GM19395 (cell line): ENCODE measurements around the gene THEM4.
"Not testable (repeated sequence)": the region's sequence is repeated elsewhere in the genome, so short reads cannot be mapped to it uniquely, and the experiment has no call there.

Experiments
- ATAC-seq: cut with Tn5 transposase; IDR thresholded peaks from one replicate; pipeline ENCODE4 v1.9.1; 2021; ENCODE audit warnings: mild to moderate bottlenecking, moderate library complexity; ENCODE audit not compliant: unreplicated experiment

The THEM4 gene

DNA sequence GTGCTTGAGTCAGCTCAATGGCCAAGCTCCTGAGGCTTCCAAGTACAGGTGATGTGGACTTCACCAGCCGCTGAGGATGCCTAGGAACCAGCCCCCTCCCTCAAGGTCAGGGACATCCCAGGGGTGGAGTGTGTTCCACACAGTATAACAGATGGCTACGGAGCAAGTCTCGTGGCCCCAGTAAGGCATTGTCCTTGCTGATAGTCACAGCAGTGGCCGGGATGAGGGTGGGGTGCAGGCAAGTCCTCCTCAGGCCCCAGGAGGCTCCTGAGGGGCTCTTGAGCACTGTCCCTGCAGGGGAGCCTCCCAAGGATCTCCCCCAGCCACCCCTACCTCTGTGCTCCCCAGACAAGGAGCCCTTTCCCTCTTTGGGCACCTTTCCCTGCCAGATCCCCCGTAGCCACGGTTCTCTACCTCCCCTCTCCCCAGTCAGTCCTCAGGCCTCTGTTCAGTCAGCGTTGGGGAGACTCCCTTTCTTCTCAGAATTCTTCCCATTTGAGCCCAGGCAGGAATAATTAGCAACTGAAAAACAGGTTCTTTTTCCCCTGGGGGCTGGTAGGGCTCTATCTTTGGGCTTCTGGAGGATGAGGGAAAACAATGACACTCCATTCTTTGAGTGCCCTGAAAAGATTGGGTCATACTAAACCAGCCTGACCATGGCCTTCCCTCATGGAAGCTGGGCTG, 48.7 kb downstream of the THEM4 start:
- ATAC-seq: no peak

DNA sequence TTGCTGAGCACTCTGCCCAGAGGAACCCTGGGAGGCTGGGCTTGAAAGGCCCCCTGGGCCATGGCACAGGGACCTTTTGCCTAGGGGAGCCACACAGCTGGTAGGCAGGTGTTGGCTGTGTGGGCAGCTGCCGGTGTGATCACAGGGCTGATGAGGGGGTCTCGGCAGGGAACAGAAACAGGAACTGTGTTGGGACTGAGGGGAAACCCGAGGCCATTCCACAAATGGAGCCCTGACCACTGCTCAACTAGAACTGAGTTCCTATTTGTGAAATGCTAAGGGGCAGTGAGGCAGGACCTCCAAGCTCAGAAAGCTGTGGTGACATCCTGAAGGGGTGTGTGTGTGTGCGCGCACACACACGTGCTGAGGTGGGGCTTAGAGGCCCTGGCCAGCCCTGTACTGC, 49.4 kb downstream of the THEM4 start:
- no peak for ATAC-seq

DNA sequence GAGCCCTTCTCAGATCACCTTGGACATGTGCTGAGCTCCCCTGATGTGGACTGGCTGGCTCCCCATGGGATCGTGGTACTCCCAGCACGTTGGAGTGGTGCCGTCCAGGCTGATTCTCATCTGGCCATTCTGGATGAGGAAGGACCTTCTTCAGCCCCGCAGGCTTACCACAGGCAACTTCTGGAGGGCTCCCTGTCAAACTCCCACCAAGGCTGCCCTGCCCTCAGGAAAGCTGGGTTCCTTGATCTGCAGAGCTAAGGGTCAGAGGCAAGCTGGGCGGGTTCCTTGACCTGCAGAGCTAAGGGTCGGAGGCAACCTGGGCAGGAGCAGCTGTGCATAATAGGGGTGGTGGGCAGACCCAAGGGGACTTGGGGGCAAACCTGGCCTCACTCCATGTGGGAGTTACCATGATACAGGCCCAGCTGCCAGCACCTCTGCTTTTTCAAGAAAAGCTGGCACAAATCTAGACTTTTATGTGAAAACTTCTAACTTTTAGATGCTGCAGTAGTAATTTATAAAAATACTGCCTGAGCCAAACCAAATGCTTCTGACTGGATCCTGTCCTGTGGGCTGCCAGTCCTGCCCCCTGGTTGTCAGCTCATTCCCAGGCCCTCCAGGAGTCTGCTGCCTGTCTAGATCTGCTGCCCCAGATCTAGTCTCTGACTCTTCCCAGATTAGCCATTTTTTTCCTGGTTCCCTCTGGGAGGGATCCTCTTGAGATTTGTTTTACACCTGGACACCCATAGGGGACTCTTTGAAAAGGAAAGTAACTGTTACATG, 50.2 kb downstream of the THEM4 start:
- no peak for ATAC-seq

DNA sequence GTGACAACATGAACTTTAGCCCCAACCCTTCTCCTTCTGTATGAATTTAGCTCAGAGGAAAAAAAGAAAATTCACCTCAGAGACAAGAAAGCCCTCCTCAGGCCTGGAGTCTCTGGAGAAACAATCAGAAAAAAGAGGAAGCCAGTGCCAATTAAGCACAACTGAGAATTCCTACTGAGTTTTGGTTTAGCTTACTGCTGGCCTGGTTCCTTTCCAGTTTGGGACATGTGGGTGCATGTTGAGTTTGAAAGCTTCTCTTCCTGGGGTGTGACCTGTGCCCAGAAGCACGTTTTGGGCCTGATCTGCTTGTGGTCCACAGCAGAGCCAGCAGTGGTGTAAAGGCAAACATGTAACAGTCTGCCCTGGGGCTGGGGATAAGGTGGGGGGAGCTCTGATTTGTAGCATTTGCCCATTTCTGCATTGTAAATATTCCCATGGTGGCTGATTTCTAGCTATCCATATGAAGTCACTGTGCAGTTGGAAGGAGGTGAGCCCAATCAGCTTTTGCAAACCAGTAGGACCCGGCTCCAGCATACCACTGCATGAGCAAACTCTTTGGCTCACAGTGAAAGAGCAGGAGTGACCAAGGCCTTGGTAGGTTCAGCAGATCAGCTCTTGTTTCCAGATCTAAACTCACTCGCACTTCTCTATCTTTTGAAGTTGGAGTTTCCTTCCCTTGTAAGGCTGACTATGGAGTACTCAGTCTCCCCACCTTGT, 51.1 kb downstream of the THEM4 start:
- ATAC-seq: no peak

DNA sequence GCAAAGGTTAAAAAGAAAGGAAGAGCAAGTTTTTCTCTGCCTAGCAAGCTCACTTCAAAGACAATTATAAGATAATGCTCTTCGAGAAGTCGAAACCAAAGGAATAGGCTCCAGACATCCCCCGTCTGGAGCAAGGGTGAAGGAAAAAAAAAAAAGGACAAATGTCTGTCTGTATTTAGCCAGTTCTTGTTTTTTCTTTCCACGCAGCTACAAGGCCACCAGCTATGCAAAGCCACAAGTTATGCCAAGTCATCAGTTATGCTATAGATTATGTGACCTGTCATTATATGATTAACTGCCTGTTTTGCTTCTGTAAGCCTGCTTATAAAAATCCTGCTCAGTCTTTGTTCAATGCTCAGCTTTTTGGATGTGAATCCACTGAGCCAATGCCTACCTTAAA, 53.4 kb downstream of the THEM4 start:
- ATAC-seq: no peak

DNA sequence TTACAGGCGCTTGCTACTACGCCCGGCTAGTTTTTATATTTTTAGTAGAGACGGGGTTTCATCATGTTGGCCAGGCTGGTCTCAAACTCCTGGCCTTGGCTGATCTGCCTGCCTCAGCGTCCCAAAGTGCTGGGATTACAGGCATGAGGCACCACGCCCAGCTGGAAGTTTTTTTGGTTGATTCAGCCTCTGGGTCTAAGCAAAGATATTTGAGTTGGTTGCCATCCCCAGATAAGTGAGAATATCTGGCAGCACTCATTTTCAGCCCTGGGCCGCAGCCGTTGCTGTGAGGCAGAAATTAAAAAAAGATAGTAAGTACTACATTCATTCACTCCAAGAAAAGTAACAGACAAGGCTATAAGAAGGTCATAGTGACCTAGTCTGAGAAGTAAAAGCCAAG, 53.8 kb downstream of the THEM4 start:
- not testable (repeated sequence) for ATAC-seq

DNA sequence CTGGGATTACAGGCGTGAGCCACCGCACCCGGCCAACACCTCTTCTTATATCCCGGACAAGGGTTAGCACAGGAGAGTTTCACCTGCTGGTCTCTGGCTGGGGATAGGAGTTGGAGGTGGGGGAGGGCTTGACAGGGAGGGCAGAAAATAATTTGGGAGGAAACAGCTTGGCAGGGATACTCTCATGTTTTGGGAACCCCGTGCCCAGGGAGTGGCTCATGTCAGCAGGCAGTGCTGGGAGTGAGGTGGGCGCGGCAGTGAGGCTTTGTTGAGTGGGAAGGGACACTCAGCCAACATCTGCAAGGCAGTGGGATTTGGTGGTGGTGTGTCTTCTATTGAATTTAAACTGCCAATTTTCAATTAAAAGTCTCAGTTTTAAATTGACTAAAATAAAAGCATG, 54.7 kb downstream of the THEM4 start:
- no peak for ATAC-seq

DNA sequence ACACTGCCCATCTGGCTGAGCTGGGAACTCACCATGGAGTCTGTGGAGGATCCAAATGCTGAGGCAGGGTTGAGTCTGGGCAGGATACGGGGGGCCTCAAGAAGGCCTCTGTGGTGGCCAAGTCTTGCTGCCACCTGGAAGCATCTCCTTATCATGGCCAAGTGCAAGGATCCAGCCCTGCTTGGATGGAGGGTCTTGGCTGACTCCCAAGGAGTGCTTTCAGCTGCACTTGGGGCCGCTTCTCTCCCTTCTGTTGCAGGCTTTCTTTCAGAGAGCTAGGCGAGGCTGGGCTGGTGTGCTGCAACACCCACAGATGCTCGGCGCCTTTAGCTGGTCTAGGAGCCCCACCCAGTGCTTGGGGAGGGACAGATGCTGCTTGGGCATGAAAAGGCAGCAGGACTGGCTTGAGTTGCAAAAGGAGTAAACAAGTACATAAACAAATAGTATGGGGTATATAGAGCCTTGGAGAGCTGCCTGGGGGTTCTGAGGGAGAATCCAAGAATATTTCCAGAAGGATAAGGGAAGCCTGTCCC, 55.8 kb downstream of the THEM4 start, which contains the start of gene THEM5:
Gene THEM5 (minus strand): TSS at position 302 of the 533 bp plus-strand sequence. CDS start 147 bp downstream, at position 155.
- ATAC-seq: no peak

DNA sequence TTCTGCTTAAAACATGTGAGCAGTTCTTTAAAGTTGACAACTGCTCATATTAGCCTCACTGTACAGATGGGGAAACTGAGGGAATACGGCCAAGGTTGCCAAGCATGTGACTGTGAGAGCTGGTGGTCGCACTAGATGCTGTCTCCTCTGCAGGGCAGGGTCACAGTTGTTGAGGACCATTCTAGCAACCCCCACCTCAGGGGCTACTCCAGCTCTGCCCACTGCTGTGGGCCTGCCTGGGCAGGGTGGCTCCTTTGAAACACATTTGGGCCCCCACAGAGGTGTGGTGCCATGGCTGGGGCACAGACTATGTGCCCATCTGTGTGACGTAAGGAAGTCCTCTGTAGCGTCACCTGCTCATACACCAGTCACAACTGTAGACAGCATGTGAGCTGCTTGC, 56.6 kb downstream of the THEM4 start:
- ATAC-seq: no peak

DNA sequence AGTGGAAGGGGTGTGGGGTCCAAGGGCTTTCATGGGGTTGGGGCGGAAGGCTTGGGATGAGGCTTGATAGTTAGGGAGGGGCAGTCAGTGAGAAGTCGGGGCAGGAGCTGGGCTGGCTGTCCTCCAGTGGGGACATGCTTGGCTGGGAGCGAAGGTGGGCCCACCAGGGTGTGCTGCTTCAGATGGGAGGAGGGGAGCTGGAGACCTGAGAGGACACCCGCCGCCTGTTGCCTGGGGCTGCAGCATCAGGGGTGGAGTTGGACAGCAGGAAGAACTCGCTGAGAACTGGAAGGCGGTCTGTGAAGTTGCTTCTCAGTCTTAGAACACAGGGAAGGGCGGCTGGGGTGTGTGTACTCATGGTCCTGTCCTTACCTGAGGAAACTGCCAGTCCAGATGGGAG, 57.4 kb downstream of the THEM4 start:
- no peak for ATAC-seq

DNA sequence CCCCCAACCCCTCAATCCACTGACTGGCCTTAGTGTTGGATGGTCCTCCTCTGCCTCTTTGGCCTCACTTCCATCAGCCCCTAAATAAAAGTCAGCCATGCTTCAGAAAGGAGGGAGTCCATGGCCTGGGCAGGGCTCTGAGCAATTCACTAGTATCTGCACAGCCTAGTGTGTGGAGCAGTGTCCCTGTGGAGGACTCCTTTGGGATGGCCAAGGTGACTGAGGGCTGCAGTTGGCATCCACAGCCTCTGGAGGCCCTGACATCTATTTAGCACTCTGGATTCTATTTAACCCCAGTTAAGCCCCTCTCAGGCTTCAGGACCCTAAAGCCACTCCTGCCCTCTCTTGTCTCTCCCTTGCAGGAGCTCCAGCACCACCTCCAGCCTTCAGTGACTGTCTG, 59.4 kb downstream of the THEM4 start:
- ATAC-seq: no peak

DNA sequence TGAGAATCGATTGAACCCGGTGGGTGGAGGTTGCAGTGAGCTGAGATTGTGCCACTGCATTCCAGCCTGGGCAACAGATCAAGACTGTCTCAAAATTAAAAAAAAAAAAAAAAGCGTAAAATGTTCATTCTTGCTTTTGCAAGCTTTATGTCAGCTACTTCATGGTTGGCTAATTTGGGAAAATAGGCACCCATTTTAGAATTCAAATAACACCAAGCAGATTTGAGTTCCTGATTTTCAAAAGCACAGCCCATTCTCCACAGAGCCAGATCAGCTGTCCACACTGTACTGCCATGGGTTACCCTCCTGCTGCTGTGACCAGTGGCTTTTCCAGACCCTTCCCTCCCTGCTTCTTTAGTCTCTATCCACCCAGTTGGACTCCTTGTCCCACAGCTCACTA, 60.2 kb downstream of the THEM4 start:
- no peak for ATAC-seq

DNA sequence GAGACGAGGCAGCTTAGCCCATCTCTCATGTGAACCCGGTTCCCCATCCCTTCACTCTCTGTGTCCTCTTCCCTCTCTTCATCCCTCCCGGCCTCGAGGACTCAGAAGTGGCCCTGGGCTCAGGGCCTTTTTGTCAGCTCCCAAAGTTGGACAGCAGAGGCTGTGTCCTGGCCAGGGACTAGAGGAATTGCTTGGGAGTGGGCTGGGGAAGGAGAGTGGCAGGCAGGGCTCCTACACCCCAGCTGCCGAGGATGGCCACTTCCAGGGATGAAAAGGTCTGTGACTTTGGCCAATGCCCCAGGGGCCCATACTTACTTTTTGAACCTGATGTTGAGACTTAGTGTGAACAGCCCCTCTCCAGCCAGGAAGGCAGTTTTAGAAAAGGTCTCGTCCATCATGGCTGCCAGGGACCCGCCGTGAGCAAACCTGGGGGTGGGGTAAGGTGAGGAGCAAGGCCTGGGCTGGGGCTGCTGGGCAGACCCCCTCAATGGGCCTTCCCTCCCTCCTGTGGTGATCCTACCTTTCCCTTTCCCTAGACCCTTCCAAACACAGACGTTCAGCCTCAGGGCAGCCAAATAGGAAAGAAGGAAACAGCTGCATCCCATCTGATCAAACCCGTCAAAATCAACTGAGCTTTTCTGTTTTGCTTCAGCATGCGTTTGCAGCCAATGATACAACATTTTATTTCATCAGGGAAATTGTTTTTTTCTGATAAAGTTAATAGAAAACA, 61.3 kb downstream of the THEM4 start:
- ATAC-seq: no peak

DNA sequence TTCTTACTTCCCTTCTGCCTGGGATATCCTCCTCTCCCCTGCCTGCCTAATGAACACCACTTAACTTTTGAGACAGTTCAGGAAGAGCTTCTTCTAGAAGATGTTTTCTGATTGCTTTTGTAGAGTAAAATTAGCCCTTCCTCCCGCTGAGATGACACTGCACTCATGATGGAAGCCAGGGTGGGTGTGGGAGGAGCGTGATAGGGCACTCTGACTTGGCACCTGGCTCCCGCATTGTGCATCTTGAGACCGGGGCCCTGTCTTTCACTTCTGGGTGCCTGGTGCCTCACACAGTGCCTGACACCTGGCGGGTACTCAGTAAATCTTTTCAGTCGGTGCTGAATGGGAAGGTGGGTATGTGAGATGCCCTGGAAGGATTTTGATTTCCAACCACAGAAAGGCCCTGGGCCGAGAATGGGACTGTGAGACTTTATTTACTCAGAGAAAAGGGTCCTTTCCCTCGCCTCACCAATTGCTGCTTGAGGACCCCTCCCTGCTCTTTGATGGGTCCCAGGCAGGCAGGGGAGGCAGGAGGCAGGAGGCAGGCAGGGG, 62.5 kb downstream of the THEM4 start:
- no peak for ATAC-seq

DNA sequence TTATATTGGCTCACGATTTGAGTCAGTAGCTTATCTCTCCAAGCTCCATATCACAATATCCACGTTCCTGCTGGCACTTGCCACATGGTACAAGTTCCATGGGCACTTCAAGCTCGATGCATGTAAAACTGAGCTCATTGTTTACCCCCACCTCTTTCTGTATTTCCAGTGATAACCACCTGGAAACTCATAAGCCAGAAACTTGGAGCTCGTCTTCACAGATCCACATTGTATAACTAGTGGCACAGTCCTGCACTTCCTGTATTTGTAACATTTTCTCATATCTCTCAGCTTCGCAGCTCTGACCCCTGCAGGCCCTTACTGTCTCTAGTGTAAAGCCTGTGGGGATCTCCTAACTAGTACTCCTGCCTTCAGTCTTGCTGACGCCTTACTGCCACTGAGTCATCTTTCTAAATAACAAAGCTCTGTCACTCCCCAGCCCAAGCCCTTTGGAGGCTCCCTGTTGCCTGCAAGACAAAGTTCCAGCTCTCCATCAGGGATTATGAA, 63.2 kb downstream of the THEM4 start:
- no peak for ATAC-seq

DNA sequence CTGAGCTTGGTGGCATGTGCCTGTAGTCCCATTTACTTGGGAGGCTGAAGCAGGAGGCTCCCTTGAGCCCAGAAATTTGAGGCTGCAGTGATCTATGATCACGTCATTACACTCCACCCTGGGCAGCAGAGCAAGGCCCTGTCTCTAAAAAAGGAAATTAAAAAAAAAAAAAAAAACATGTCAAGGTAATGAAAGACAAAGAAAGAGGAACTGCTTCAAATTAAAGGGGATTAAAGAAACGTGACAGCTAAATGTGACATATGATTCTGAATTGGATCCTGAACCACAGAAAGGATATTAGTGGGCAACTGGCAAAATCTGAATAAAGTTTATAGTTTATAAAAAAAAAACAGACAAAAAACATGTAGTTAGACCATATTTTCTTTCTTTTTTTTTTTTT, 65.9 kb downstream of the THEM4 start:
- ATAC-seq: no peak

DNA sequence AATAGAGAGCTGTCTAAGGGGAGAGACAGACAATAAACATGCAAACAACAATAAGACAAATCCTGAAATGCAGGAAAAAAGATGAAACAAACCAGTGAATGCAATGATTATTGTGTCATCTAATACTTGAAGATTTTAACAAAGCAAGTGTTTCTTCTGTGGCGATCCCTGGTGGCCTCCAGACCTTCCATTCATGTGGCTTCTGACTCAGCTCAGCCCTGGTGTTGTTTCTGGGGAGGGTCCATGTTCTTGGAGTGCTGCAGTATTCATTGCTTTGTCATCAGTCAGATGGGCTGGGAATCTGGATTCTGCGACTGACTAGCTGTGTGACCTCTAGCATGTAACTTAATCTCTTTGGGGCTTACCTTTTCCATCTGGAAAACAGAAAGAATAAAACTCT, 68.2 kb downstream of the THEM4 start:
- no peak for ATAC-seq

DNA sequence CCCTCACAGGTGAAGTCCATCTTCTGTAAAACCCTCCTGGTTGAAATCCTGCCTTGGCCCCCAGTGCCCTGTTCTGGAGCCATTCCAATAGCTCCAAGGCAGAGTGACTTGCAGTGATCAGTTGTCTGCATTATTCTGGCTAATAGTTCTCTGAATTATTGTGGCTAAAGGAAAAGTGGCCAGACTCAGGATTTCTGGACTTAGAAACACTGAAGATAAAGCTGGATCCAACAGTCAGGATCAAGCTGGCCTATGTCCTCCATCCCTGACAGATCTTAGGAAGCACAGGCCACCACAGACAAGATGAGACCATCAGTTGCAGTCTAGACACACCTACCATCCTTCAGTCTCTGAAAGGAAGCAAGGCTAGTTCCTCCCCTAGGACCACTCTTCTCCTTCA, 68.9 kb downstream of the THEM4 start:
- no peak for ATAC-seq

DNA sequence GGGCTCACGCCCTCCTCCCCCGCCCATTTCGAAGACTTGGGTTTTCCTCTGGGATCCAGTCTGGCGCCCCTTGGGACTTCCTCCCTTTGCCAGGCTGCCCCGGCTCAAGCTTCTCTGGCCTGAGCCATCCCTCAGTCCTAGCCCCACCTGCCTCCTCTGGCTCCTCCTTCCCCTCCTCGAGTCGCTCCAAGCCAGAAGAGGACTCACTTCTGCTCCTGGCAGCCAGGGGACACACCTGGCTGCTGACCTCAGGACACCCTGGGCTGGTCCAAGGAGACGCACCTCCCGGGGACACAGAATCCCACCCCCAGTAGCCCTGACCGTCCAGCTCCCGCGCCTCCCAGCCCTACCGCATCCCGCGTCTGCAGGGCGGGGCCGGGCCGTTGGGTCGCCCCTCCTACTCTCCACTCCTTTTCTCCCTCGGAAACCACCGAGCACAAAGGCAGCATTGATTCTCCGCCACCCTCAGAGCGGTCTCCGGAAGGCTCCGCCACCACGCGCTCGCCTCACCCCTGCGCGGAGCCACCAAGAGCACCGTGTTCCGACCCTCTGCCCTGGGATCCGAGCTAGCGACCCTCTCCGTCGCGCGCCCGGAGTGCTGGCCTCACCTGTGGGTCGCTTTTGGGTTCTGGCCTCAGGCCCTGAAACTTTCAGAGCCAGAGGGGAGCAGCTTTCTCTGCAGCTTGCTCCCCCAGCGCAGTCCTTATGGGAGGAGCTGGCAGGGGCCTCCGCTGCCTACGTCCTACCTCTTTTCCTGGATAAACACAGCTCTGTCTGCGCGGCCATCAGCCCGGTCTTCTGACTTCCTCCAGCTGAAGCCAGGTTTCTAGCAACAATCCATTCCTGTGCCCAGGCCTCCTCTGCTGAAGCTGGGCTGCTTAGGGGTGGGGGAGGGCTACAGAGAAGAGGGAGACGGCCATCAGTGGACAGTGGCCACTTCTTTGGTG, 69.6 kb downstream of the THEM4 start, which contains the start of gene C2CD4D:
Gene C2CD4D (minus strand): TSS at position 364 of the 947 bp plus-strand sequence. CDS start 831 bp downstream, outside the sequence.
- no peak for ATAC-seq
